NT2/D1 (cell line): ENCODE data around the gene PTPRT.

ENCODE experiments used
- SUZ12 ChIP-seq: IDR thresholded peaks from 2 replicates; pipeline ENCODE4 v1.6.1; 2011; ENCODE audit not compliant: insufficient read length, insufficient read depth; ENCODE audit errors: extremely low read depth
- YY1 ChIP-seq: IDR thresholded peaks from 2 replicates; pipeline ENCODE4 v1.6.1; 2011; ENCODE audit not compliant: insufficient read length, insufficient read depth
- ZNF274 ChIP-seq: IDR thresholded peaks from 2 replicates; pipeline ENCODE4 v1.6.1; 2011; ENCODE audit warnings: mild to moderate bottlenecking, low read depth, low read length

DNA sequence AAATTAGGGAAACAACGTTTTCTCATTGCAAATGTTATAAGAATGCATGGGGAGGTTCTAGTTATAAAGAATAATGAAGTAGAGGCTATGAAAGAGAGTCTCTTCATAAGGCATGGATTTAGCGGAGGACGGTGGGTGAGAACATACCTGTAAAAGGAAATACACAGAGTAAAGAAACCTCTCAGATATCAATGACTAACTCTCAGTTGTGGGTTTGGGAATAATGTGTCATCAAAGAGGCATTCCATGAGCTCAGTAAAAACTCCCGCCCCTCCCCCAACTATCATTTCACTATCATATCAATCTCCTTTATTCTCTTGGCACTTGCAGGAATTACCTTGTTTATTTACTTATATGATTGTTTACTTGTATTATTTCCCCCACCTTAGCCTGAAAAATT lies 695.4 kb downstream of the PTPRT start:
- TF ChIP-seq YY1 (no peak), ZNF274 (no peak), SUZ12 (no peak)
